ENCODE data around the gene CERK.

DNA sequence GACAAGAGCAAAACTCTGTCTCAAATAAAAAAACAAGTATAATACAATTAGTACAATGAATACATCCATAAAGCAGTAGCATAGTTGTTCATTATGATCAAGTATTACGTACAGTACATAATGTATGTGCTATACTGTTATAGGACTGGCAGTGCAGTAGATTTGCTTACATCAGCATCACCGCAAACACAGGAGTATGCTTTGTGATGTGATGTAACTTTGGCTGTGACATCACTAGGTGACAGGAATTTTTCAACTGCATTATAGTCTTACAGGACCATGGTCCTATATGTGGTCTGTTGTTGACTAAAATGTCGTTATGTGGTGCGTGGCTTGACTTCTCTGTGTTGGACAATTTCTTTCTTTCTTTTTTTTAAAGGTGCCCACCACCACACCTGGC lies 41.0 kb upstream of the CERK start:
- TF ChIP-seq SIN3A (conservative IDR thresholded peaks at IDR 0.05 in 1 of 2, IDR thresholded peaks at IDR 0.05 in 1 of 2; ENCODE audit: low read depth in 1 of 2, low read length in 2 of 2) (no peak), TEAD4 (IDR thresholded peaks at IDR 0.05; ENCODE audit: low read depth, low read length) (no peak)

All from H1 (cell line).